Natural killer cell (primary cell): Measurements from ENCODE around the gene RBBP8NL. TPM values are rescaled to one million over a fixed set of nuclear protein-coding genes. Genes with fewer than 3 reads are reported as not detected.

Source experiments
- ATAC-seq, 3 donors: fragments of 150-1000 bp in 2 of 3; fragments of 200-7000 bp in 1 of 3; cut with Tn5 transposase; 1 replicate in 1 of 3; 2 replicates in 2 of 3; pipeline ENCODE4 v1.10.0; 2021; ENCODE audit warnings: mild to moderate bottlenecking in 2 of 3, moderate library complexity in 2 of 3
- DNase-seq, 2 donors: peaks; one replicate each; pipeline versions ENCODE4 v3.0.0 to v3.0.0-alpha.2; 2013 to 2021; ENCODE audit warnings: mixed read lengths in 1 of 2
- H3K27ac ChIP-seq: one replicate; pipeline ENCODE4 v1.5.1; 2013; ENCODE audit warnings: mild to moderate bottlenecking, low read length
- H3K27me3 ChIP-seq: one replicate; pipeline ENCODE4 v1.6.1; 2013; ENCODE audit warnings: low read length; ENCODE audit not compliant: control insufficient read depth, insufficient read depth
- H3K36me3 ChIP-seq: one replicate; pipeline ENCODE4 v1.6.1; 2013; ENCODE audit warnings: low read length; ENCODE audit not compliant: control insufficient read depth, insufficient read depth
- H3K4me1 ChIP-seq: one replicate; pipeline ENCODE4 v1.6.1; 2013; ENCODE audit warnings: low read length; ENCODE audit not compliant: control insufficient read depth, insufficient read depth
- H3K4me3 ChIP-seq: one replicate; pipeline ENCODE4 v1.5.1; 2013; ENCODE audit warnings: low read length
- H3K9me3 ChIP-seq: one replicate; pipeline ENCODE4 v1.6.1; 2013; ENCODE audit warnings: low read length; ENCODE audit not compliant: control insufficient read depth, insufficient read depth
- H3K27ac Mint-ChIP-seq, 2 donors: one replicate each; pipeline ENCODE4 v1.8.0; 2022; ENCODE audit warnings: mild to moderate bottlenecking in 2 of 2, mixed read lengths in 2 of 2, moderate library complexity in 1 of 2
- H3K27me3 Mint-ChIP-seq, 2 donors: one replicate each; pipeline ENCODE4 v1.8.0; 2022; ENCODE audit warnings: low read depth in 2 of 2, mixed read lengths in 2 of 2
- H3K36me3 Mint-ChIP-seq: one replicate; pipeline ENCODE4 v1.8.0; 2022; ENCODE audit warnings: mixed read lengths
- H3K4me1 Mint-ChIP-seq, 2 donors: one replicate each; pipeline ENCODE4 v1.8.0; 2022; ENCODE audit warnings: mixed read lengths in 2 of 2
- H3K4me3 Mint-ChIP-seq: one replicate; pipeline ENCODE4 v1.8.0; 2022; ENCODE audit warnings: mild to moderate bottlenecking, moderate library complexity, mixed read lengths
- H3K9me3 Mint-ChIP-seq, 2 donors: one replicate each; pipeline ENCODE4 v1.8.0; 2022; ENCODE audit warnings: mixed read lengths in 2 of 2
- CTCF ChIP-seq: fragments of 200-600 bp; IDR thresholded peaks from one replicate; pipeline ENCODE4 v1.8.0; 2022; ENCODE audit warnings: antibody characterized with exemption
- WGBS: methylation state at CpG from one replicate; pipeline ENCODE4 v1.1.7; 2013; ENCODE audit warnings: missing lambda C conversion rate; ENCODE audit not compliant: insufficient coverage; 5-methylcytosine and 5-hydroxymethylcytosine counted together
- intact Hi-C: fragments of 100-400 bp; cut with micrococcal nuclease; formaldehyde crosslinking; loops from one replicate; pipeline ENCODE4 v1.14.2; 2022
- total RNA-seq, 4 donors: library from RNA; stranded (reverse); fragments of 120-200 nt in 1 of 4; gene quantifications; one replicate each; pipeline versions ENCODE4 v1.2.3 to v1.2.4, GENCODE V29; 2013 to 2022

Gene RBBP8NL
- total RNA-seq, 3 donors from 2014 or later (not counting 1 experiment from before 2014, with no cell fraction given), result not detected

GRCh38 chr20:62404761-62405107 lies 22.6 kb downstream of the RBBP8NL start:
- H3K36me3 Mint-ChIP-seq, result no peaks in the 10 kb centered on the region
- no peaks in the 10 kb centered on the region for H3K9me3 ChIP-seq
- no peak overlapping the region for H3K27ac Mint-ChIP-seq
- H3K27ac ChIP-seq, result no peak overlapping the region
- intact Hi-C loops, result no loop called here
- TF ChIP-seq CTCF, result no peak
- no peak overlapping the region for H3K4me3 Mint-ChIP-seq
- H3K4me1 ChIP-seq, result peaks cover 30% of the 10 kb centered on the region
- H3K4me3 ChIP-seq, result no peak overlapping the region
- no peaks in the 10 kb centered on the region for H3K36me3 ChIP-seq
- no peaks in the 10 kb centered on the region for H3K9me3 Mint-ChIP-seq
- H3K27me3 ChIP-seq, result no peaks in the 10 kb centered on the region
- peaks cover 10 to 31% of the 10 kb centered on the region in 2 donors for H3K4me1 Mint-ChIP-seq
- no peak for ATAC-seq
- no peaks in the 10 kb centered on the region for H3K27me3 Mint-ChIP-seq
- WGBS, result 96% methylated on average over 12 of the region's 12 CpGs
- DNase-seq, result no peak

- peaks cover 28% of the 10 kb centered on the region for H3K4me1 ChIP-seq
- no peaks in the 10 kb centered on the region for H3K27me3 Mint-ChIP-seq
- intact Hi-C loops, result no loop called here
- H3K4me1 Mint-ChIP-seq, result peaks cover 10 to 27% of the 10 kb centered on the region in 2 donors
- 95% methylated on average over 9 of the region's 9 CpGs for WGBS
- H3K36me3 ChIP-seq, result no peaks in the 10 kb centered on the region
- H3K27ac Mint-ChIP-seq, result no peak overlapping the region
- TF ChIP-seq CTCF, result no peak
- no peaks in the 10 kb centered on the region for H3K9me3 Mint-ChIP-seq
- H3K4me3 ChIP-seq, result no peak overlapping the region
- H3K36me3 Mint-ChIP-seq, result no peaks in the 10 kb centered on the region
- no peaks in the 10 kb centered on the region for H3K27me3 ChIP-seq
- H3K9me3 ChIP-seq, result no peaks in the 10 kb centered on the region
- DNase-seq (no peak), ATAC-seq (no peak)
- no peak overlapping the region for H3K27ac ChIP-seq
- peak overlapping the region; percentile 42 for H3K4me3 Mint-ChIP-seq
These were observed 23.1 kb downstream of the RBBP8NL start for GRCh38 chr20:62404112-62404665.

- peaks cover 28% of the 10 kb centered on the region for H3K4me1 ChIP-seq
- H3K4me3 ChIP-seq, result no peak overlapping the region
- H3K27ac Mint-ChIP-seq, result no peak overlapping the region
- TF ChIP-seq CTCF, result no peak
- H3K36me3 ChIP-seq, result no peaks in the 10 kb centered on the region
- ATAC-seq, result no peak
- H3K36me3 Mint-ChIP-seq, result no peaks in the 10 kb centered on the region
- no peak overlapping the region for H3K4me3 Mint-ChIP-seq
- no peak for DNase-seq
- no peak overlapping the region for H3K27ac ChIP-seq
- H3K27me3 ChIP-seq, result no peaks in the 10 kb centered on the region
- peaks cover 10 to 27% of the 10 kb centered on the region in 2 donors for H3K4me1 Mint-ChIP-seq
- 93% methylated on average over 13 of the region's 13 CpGs for WGBS
- H3K27me3 Mint-ChIP-seq, result no peaks in the 10 kb centered on the region
- H3K9me3 Mint-ChIP-seq, result no peaks in the 10 kb centered on the region
- intact Hi-C loops, result no loop called here
- H3K9me3 ChIP-seq, result no peaks in the 10 kb centered on the region
These were observed 24.0 kb downstream of the RBBP8NL start for GRCh38 chr20:62403331-62403730.

- no peak for TF ChIP-seq CTCF
- no peak overlapping the region for H3K4me3 Mint-ChIP-seq
- peaks cover 10 to 22% of the 10 kb centered on the region in 2 donors for H3K4me1 Mint-ChIP-seq
- Histone ChIP-seq H3K4me3 (no peak overlapping the region), H3K9me3 (no peaks in the 10 kb centered on the region), H3K27me3 (no peaks in the 10 kb centered on the region), H3K36me3 (no peaks in the 10 kb centered on the region), H3K4me1 (peaks cover 22% of the 10 kb centered on the region), H3K27ac (no peak overlapping the region)
- no peak for DNase-seq
- H3K27me3 Mint-ChIP-seq, result no peaks in the 10 kb centered on the region
- no peak for ATAC-seq
- no peak overlapping the region for H3K27ac Mint-ChIP-seq
- 94% methylated on average over 23 of the region's 23 CpGs for WGBS
- intact Hi-C loops, result no loop called here
- H3K9me3 Mint-ChIP-seq, result peaks cover 0 to 3% of the 10 kb centered on the region in 2 donors
- no peaks in the 10 kb centered on the region for H3K36me3 Mint-ChIP-seq
These were observed 24.7 kb downstream of the RBBP8NL start for GRCh38 chr20:62402456-62403150.
